Mesothelial cell of epicardium (in vitro differentiated cells): ENCODE results near the gene ENG. TPM values are rescaled to one million over a fixed set of nuclear protein-coding genes. Genes with fewer than 3 reads are reported as not detected.
A peak's percentile ranks its signal among the peaks of the same experiment; 100 is the strongest.

Experiments used
- DNase-seq, 2 experiments: peaks; one replicate each; pipeline ENCODE4 v3.0.0; 2021; ENCODE audit warnings: low spot score in 2 of 2; ENCODE audit not compliant: unreplicated experiment in 2 of 2
- H3K27ac Mint-ChIP-seq: 2 replicates; pipeline ENCODE4 v1.8.0; 2021; ENCODE audit warnings: mixed read lengths
- H3K27me3 Mint-ChIP-seq: 2 replicates; pipeline ENCODE4 v1.8.0; 2021; ENCODE audit warnings: low read depth, mixed read lengths
- H3K36me3 Mint-ChIP-seq: 2 replicates; pipeline ENCODE4 v1.8.0; 2021; ENCODE audit warnings: mixed read lengths
- H3K4me1 Mint-ChIP-seq: 2 replicates; pipeline ENCODE4 v1.8.0; 2021; ENCODE audit warnings: mixed read lengths
- H3K4me3 Mint-ChIP-seq: 2 replicates; pipeline ENCODE4 v1.8.0; 2021; ENCODE audit warnings: mild to moderate bottlenecking, moderate library complexity, mixed read lengths
- H3K9me3 Mint-ChIP-seq: 2 replicates; pipeline ENCODE4 v1.8.0; 2021; ENCODE audit warnings: mixed read lengths
- total RNA-seq: library from RNA; stranded (reverse); gene quantifications from 3 replicates; pipeline ENCODE4 v1.2.1, GENCODE V29; 2021
- TF ChIP-seq, protein P1 (sequence below): fragments of 200-600 bp; sonication (generic); IDR thresholded peaks from one replicate; pipeline ENCODE4 v1.5.0; 2021; ENCODE audit warnings: antibody characterized with exemption; ENCODE audit not compliant: unreplicated experiment

The ENG gene
- total RNA-seq, 1 donor from 2014 or later = 8.5 TPM

DNA sequence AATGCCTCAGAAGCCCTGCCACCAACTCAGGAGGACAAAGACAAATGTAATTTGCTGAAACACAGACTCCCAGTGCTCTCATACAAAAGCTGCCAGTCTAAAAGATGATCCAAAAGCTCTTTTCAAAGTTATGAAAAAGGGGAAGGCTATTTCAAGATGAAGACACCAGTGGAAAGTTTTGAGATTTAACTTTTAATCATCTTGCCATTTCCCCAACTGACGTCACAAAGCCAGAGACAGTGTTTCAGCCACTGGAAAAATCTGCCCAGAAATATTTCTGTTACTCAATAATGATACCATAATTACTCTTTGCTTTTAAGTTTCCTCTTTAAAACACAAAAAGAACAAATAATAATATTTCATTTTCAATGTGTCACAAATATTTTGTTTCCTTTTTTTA lies 20.9 kb downstream of the ENG start:
- Mint-ChIP-seq H3K9me3 (no peaks in the 10 kb centered on the region), H3K4me1 (peaks cover 11% of the 10 kb centered on the region), H3K27me3 (no peaks in the 10 kb centered on the region), H3K36me3 (no peaks in the 10 kb centered on the region), H3K27ac (peak overlapping the region; percentile 39), H3K4me3 (no peak overlapping the region)
- TF ChIP-seq, protein P1, sequence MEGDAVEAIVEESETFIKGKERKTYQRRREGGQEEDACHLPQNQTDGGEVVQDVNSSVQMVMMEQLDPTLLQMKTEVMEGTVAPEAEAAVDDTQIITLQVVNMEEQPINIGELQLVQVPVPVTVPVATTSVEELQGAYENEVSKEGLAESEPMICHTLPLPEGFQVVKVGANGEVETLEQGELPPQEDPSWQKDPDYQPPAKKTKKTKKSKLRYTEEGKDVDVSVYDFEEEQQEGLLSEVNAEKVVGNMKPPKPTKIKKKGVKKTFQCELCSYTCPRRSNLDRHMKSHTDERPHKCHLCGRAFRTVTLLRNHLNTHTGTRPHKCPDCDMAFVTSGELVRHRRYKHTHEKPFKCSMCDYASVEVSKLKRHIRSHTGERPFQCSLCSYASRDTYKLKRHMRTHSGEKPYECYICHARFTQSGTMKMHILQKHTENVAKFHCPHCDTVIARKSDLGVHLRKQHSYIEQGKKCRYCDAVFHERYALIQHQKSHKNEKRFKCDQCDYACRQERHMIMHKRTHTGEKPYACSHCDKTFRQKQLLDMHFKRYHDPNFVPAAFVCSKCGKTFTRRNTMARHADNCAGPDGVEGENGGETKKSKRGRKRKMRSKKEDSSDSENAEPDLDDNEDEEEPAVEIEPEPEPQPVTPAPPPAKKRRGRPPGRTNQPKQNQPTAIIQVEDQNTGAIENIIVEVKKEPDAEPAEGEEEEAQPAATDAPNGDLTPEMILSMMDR = no peak
- no peak for DNase-seq

DNA sequence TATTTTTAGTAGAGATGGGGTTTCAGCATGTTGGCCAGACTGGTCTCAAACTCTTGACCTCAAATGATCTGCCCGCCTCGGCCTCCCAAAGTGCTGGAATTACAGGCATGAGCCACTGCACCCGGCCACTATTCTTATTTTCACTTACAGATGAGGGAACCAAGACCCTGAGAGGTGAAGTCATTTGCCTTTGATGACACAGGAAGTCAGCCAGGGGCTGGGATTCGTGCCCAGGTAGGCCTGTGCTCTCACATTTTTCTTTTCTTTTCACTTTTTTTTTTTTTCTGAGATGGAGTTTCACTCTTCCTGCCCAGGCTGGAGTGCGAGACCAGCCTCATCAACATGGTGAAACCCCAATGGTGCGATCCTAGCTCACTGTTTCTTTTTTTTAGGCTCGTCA lies 22.2 kb downstream of the ENG start:
- Mint-ChIP-seq H3K36me3 (no peaks in the 10 kb centered on the region), H3K27me3 (no peaks in the 10 kb centered on the region), H3K27ac (peak overlapping the region; percentile 53), H3K4me1 (peaks cover 17% of the 10 kb centered on the region), H3K4me3 (no peak overlapping the region), H3K9me3 (no peaks in the 10 kb centered on the region)
- DNase-seq = no peak
- TF ChIP-seq, protein P1 = no peak

DNA sequence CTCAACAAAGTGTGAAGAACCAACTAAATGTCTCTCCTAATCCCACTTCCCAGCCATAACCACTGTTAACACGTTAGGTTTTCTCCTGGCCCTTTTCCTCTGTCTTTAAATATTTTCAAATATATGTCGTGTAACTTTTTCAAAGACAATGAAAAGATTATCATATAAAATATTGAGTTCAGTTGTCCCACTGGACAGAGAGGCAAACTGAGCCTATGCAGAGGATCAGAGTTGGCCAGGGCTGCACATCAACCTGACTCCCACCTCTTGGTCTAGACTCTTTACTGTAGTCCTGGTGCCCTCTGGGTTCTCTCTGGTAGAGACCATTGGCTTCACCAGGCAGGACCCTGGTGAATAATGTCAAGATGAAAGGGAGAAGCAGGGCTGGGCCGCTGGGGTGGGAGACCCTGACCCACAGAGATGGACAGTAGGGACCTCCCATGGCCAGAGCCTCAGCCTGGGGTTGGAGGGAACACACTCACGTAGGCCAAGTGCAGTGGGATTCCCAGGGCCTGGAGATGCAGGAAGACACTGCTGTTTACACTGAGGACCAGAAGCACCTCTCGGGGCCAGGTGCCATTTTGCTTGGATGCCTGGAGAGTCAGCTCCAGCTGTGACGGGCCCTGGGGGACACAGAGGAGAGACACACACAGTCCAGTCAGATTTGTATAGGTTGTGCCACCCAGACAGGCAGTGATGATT lies 25.1 kb downstream of the ENG start:
- Mint-ChIP-seq H3K27me3 (peaks cover 9% of the 10 kb centered on the region), H3K4me1 (peaks cover 29% of the 10 kb centered on the region), H3K4me3 (peak overlapping the region; percentile 55), H3K36me3 (no peaks in the 10 kb centered on the region), H3K27ac (peak overlapping the region; percentile 54), H3K9me3 (no peaks in the 10 kb centered on the region)
- no peak for DNase-seq
- TF ChIP-seq, protein P1 = no peak

DNA sequence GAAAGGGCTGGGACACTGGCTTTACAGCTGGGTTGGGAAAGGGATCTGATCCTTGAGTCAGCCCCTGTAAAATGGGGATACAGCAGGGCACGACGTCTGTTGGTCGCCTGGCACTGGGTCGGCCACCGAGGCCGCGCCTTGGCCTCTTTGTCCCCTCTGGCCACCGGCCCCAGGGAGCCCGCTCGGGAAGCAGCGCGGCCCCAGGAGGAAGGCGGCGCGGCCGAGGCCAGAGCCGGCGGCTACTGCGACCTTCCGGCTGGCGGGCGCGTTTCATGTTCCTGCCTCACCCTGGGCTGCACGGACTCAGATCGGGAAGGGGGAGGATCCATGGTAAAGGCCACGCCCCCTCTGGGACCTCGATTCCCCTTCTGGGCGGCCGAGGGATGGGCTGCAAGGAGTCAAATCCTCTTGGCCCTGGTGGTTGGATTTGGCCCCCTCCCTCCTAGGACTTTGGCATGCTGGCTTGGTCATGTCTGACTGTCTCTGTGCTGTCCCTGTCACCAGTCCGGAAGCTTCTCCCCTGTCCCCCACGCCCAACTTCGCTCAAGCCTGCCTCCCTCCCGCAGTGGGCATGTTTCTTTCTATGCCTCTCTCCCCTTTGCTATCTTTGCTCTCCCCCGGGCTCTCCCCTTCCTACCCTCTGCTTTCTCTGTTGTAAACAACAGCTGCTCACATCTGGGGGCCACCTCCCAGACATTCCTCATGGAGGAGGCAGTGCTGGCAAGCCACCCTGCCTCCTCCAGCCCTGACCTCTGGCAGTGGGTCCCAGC lies 26.0 kb downstream of the ENG start:
- H3K27me3 Mint-ChIP-seq = peaks cover 9% of the 10 kb centered on the region
- TF ChIP-seq, protein P1 = no peak
- peak in 1 of 2 experiments; percentile 70 for DNase-seq
- peak overlapping the region; percentile 55 for H3K4me3 Mint-ChIP-seq
- H3K27ac Mint-ChIP-seq = peak overlapping the region; percentile 54
- no peaks in the 10 kb centered on the region for H3K9me3 Mint-ChIP-seq
- H3K36me3 Mint-ChIP-seq = no peaks in the 10 kb centered on the region
- peaks cover 26% of the 10 kb centered on the region for H3K4me1 Mint-ChIP-seq

DNA sequence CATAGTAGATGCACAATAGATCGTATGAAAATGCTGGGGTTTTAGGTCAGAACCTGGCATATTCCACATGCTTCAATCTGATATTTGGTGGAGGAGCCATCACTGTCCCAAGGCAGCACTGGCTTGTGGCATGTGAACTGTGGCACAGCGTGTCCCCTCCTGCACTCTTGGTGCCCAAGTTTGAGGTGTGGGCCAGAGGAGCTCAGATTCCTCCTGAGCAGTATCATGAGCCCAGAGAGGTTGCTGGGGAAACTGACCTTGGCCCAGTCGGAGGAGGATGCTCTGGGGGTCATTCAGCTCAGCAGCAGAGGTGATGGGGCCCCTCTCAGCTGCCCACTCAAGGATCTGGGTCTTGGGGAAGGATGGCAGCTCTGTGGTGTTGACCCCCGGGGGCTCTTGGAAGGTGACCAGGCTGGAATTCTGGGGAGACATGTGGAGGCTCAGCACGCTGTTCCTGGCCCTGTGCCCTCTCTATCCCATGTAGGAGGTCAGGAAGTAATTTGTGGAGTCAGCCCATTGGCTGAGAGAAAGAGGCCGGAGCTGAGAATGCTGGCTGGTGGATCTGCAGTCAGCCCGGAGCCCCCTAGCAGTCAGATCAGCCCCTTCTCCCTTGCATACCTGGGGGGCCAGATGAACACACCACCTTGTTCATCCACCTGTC lies 28.1 kb downstream of the ENG start:
- Mint-ChIP-seq H3K4me1 (peaks cover 26% of the 10 kb centered on the region), H3K9me3 (no peaks in the 10 kb centered on the region), H3K27ac (no peak overlapping the region), H3K27me3 (peaks cover 9% of the 10 kb centered on the region), H3K36me3 (no peaks in the 10 kb centered on the region), H3K4me3 (no peak overlapping the region)
- TF ChIP-seq, protein P1 = no peak
- no peak for DNase-seq
